ENCODE measurements around the gene PHF24. TPM values are rescaled to one million over a fixed set of nuclear protein-coding genes. Genes with fewer than 3 reads are reported as not detected.
A peak's percentile ranks its signal among the peaks of the same experiment; 100 is the strongest.

The PHF24 gene
- total RNA-seq, 3 donors from 2014 or later (not counting 1 experiment from before 2014, with no cell fraction given), result not detected

DNA sequence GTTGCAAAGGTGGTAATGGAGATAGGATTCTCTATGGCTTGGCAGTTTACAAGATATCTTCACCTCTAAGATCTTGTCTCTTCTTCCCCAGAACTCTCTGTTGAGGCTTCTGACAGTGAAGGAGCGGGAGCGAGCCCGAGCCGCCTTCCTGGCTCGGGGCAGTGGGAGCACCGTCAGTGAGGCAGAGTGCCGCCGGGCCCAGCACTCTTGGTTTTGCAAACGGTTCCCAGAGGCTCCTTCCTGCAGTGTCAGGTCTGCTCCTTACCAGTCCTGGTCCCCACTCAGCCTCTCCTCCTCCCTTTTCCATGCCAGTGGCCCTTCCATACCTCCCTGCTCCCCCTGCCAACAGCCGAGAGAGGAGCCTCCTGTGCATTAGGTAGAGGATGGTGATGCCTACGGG is 18.9 kb downstream of the PHF24 start:
- Mint-ChIP-seq H3K4me1 (no peaks in the 10 kb centered on the region), H3K27ac (no peak overlapping the region), H3K4me3 (no peak overlapping the region), H3K27me3 (ENCODE audit: low read depth in 2 of 2) (peaks cover 0 to 10% of the 10 kb centered on the region in 2 donors), H3K36me3 (no peaks in the 10 kb centered on the region), H3K9me3 (no peaks in the 10 kb centered on the region)
- no peaks in the 10 kb centered on the region for H3K27me3 ChIP-seq (ENCODE audit: control insufficient read depth, insufficient read depth, low read length)
- H3K4me3 ChIP-seq (ENCODE audit: low read length), result no peak overlapping the region
- H3K27ac ChIP-seq (ENCODE audit: low read length), result no peak overlapping the region
- intact Hi-C loops (cut with micrococcal nuclease), result no loop called here
- TF ChIP-seq, protein P1, sequence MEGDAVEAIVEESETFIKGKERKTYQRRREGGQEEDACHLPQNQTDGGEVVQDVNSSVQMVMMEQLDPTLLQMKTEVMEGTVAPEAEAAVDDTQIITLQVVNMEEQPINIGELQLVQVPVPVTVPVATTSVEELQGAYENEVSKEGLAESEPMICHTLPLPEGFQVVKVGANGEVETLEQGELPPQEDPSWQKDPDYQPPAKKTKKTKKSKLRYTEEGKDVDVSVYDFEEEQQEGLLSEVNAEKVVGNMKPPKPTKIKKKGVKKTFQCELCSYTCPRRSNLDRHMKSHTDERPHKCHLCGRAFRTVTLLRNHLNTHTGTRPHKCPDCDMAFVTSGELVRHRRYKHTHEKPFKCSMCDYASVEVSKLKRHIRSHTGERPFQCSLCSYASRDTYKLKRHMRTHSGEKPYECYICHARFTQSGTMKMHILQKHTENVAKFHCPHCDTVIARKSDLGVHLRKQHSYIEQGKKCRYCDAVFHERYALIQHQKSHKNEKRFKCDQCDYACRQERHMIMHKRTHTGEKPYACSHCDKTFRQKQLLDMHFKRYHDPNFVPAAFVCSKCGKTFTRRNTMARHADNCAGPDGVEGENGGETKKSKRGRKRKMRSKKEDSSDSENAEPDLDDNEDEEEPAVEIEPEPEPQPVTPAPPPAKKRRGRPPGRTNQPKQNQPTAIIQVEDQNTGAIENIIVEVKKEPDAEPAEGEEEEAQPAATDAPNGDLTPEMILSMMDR (IDR thresholded peaks at IDR 0.05), result no peak
- ATAC-seq (no peak), DNase-seq (no peak)
- H3K4me1 ChIP-seq (ENCODE audit: control insufficient read depth, insufficient read depth, low read length), result peaks cover under 1% of the 10 kb centered on the region
- H3K9me3 ChIP-seq (ENCODE audit: control insufficient read depth, insufficient read depth, low read length), result no peaks in the 10 kb centered on the region
- 90% methylated on average over 11 of the region's 11 CpGs for WGBS (ENCODE audit: insufficient coverage)
- no peaks in the 10 kb centered on the region for H3K36me3 ChIP-seq (ENCODE audit: control insufficient read depth, insufficient read depth, low read length)

DNA sequence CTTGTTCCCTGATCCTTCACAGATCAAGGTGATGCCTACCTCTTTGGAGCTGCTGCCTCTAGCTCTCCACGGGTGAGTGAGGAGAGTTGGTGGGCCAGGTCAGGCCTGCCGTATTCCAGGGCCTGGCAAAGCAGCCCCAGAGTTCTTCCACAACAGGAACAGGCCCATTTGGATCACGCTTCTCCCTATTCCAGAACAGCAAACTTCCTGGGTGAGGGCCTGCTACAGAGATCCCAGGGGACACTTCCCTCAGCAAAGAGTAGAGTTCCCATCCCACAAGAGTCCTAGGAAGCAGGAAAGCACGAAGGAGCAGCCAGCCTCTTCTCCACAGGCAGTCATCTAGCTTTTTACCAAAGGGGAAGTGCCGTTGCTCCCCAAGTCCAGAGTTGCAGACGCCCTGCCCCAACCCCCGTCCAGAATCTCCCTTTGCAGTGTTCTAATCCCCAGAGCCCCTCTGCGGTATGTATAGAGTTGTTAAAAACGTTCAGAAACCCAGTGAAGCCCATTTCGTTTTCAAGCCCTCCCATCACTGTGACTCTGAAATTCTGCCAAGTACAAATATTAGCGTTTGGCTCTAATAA is 22.2 kb downstream of the PHF24 start:
- intact Hi-C loops (cut with micrococcal nuclease), result no loop called here
- no peaks in the 10 kb centered on the region for H3K9me3 Mint-ChIP-seq
- TF ChIP-seq, protein P1 (IDR thresholded peaks at IDR 0.05), result no peak

DNA sequence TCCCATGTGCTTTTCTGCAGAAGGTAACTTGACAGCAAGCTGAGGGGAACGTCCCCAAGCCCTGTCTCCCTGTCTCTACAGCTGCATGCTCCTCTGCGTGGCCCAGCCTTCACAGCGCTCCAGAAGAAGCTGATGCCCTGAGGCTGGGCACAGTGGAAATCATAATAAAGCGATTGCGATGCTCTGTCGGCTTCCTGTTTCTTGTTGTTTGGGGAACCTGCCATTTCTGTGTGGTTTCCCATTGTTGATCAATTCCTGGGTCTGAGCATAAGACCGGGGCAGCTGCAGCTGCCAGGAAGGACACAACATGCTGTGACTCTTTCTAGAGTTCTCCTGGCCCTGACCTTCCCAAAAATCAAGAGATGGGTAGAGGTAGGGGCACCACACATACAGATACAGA is 24.3 kb downstream of the PHF24 start:
- Mint-ChIP-seq H3K4me3 (no peak overlapping the region), H3K36me3 (no peaks in the 10 kb centered on the region), H3K4me1 (peaks cover 5 to 12% of the 10 kb centered on the region in 2 donors), H3K27ac (no peak overlapping the region), H3K9me3 (no peaks in the 10 kb centered on the region), H3K27me3 (ENCODE audit: low read depth in 2 of 2) (peaks cover 0 to 3% of the 10 kb centered on the region in 2 donors)
- 35% methylated on average over 7 of the region's 7 CpGs for WGBS (ENCODE audit: insufficient coverage)
- Histone ChIP-seq H3K9me3 (ENCODE audit: control insufficient read depth, insufficient read depth, low read length) (no peaks in the 10 kb centered on the region), H3K27me3 (ENCODE audit: control insufficient read depth, insufficient read depth, low read length) (no peaks in the 10 kb centered on the region), H3K36me3 (ENCODE audit: control insufficient read depth, insufficient read depth, low read length) (no peaks in the 10 kb centered on the region), H3K27ac (ENCODE audit: low read length) (no peak overlapping the region), H3K4me1 (ENCODE audit: control insufficient read depth, insufficient read depth, low read length) (peaks cover 29% of the 10 kb centered on the region), H3K4me3 (ENCODE audit: low read length) (no peak overlapping the region)
- intact Hi-C loops (cut with micrococcal nuclease), result no loop called here
- DNase-seq (no peak), ATAC-seq (no peak)
- TF ChIP-seq, protein P1 (IDR thresholded peaks at IDR 0.05), result no peak

More for the DNA sequence above, 22.2 kb downstream of the PHF24 start:
- Histone ChIP-seq H3K4me3 (ENCODE audit: low read length) (no peak overlapping the region), H3K27ac (ENCODE audit: low read length) (no peak overlapping the region), H3K4me1 (ENCODE audit: control insufficient read depth, insufficient read depth, low read length) (peaks cover 16% of the 10 kb centered on the region), H3K36me3 (ENCODE audit: control insufficient read depth, insufficient read depth, low read length) (no peaks in the 10 kb centered on the region), H3K27me3 (ENCODE audit: control insufficient read depth, insufficient read depth, low read length) (no peaks in the 10 kb centered on the region), H3K9me3 (ENCODE audit: control insufficient read depth, insufficient read depth, low read length) (no peaks in the 10 kb centered on the region)
- H3K27ac Mint-ChIP-seq, result no peak overlapping the region
- no peak overlapping the region for H3K4me3 Mint-ChIP-seq
- H3K36me3 Mint-ChIP-seq, result no peaks in the 10 kb centered on the region
- no peak for DNase-seq
- H3K27me3 Mint-ChIP-seq (ENCODE audit: low read depth in 2 of 2), result peaks cover 0 to 3% of the 10 kb centered on the region in 2 donors
- H3K4me1 Mint-ChIP-seq, result no peaks in the 10 kb centered on the region
- no peak for ATAC-seq
- 79% methylated on average over 11 of the region's 11 CpGs for WGBS (ENCODE audit: insufficient coverage)

DNA sequence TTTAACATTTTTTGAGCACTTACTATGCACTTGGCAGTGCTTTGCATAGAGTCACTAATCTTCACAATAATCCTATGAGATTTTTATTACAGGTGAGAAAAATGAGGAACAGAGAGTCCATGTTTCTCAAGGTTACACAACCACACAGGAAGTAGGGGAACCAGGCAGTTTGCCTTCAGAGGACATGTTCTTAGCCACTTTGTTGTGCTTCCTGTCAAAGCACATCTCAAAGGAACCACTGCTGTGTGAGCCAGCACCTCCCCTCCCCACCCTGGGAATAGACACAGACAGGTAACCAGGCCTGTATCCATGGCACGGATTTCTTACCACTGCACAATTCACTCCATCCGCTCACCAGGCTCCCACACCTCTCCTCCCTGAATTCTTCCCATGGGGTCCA is 25.1 kb downstream of the PHF24 start:
- no peaks in the 10 kb centered on the region for H3K36me3 Mint-ChIP-seq
- DNase-seq (peak in 1 of 2 donors; percentile 47), ATAC-seq (no peak)
- H3K4me3 Mint-ChIP-seq, result no peak overlapping the region
- TF ChIP-seq, protein P1 (IDR thresholded peaks at IDR 0.05), result no peak
- no peaks in the 10 kb centered on the region for H3K27me3 Mint-ChIP-seq (ENCODE audit: low read depth in 2 of 2)
- no peak overlapping the region for H3K27ac Mint-ChIP-seq
- no peaks in the 10 kb centered on the region for H3K27me3 ChIP-seq (ENCODE audit: control insufficient read depth, insufficient read depth, low read length)
- intact Hi-C loops (cut with micrococcal nuclease), result no loop called here
- peaks cover 5 to 15% of the 10 kb centered on the region in 2 donors for H3K4me1 Mint-ChIP-seq
- H3K4me3 ChIP-seq (ENCODE audit: low read length), result no peak overlapping the region
- no peaks in the 10 kb centered on the region for H3K9me3 ChIP-seq (ENCODE audit: control insufficient read depth, insufficient read depth, low read length)
- H3K36me3 ChIP-seq (ENCODE audit: control insufficient read depth, insufficient read depth, low read length), result no peaks in the 10 kb centered on the region
- H3K27ac ChIP-seq (ENCODE audit: low read length), result no peak overlapping the region
- WGBS (ENCODE audit: insufficient coverage), result 57% methylated on average over 2 of the region's 2 CpGs
- no peaks in the 10 kb centered on the region for H3K9me3 Mint-ChIP-seq
- peaks cover 34% of the 10 kb centered on the region for H3K4me1 ChIP-seq (ENCODE audit: control insufficient read depth, insufficient read depth, low read length)

Measured in natural killer cell (primary cell).